Suprapubic skin (tissue), 4 donors: Measurements from ENCODE around the gene ANKRD33.

Experiments used
- CTCF ChIP-seq, 2 donors: fragments of 200-600 bp in 1 of 2; fragments of 450-650 bp in 1 of 2; sonication (generic) in 1 of 2; IDR thresholded peaks; one replicate each; pipeline ENCODE4 v1.5.1; 2016 to 2019; ENCODE audit warnings: antibody characterized with exemption in 2 of 2, mild to moderate bottlenecking in 1 of 2, moderate library complexity in 1 of 2
- EP300 ChIP-seq: sonication (generic); formaldehyde crosslinking; IDR thresholded peaks from one replicate; pipeline ENCODE4 v1.6.1; 2017; ENCODE audit warnings: antibody characterized with exemption
- POLR2A ChIP-seq, 2 donors: fragments of 450-650 bp; IDR thresholded peaks; one replicate each; pipeline ENCODE4 v1.6.1; 2017; ENCODE audit warnings: antibody characterized with exemption in 2 of 2, mild to moderate bottlenecking in 2 of 2, moderate library complexity in 2 of 2
- POLR2AphosphoS5 ChIP-seq, 3 donors: sonication (generic); formaldehyde crosslinking; IDR thresholded peaks; one replicate each; pipeline ENCODE4 v1.6.1; 2017; ENCODE audit warnings: antibody characterized with exemption in 3 of 3

- no peak for TF ChIP-seq POLR2A (IDR thresholded peaks at IDR 0.05)
- no peak for TF ChIP-seq CTCF (IDR thresholded peaks at IDR 0.05)
- TF ChIP-seq EP300: no peak
- no peak for TF ChIP-seq POLR2AphosphoS5 (IDR thresholded peaks at IDR 0.05)
Observed at GRCh38 chr12:51838762-51839161, 49.1 kb upstream of the ANKRD33 start.
